SK-N-SH (cell line): ENCODE measurements around the gene ALKBH6.

Source experiments
- EP300 ChIP-seq, 2 experiments: IDR thresholded peaks; 2 replicates each; pipeline versions ENCODE4 v1.4.0 to v1.6.1; 2012; ENCODE audit warnings: borderline replicate concordance in 1 of 2, low read depth in 1 of 2, low read length in 1 of 2
- MEF2A ChIP-seq: IDR thresholded peaks from 2 replicates; pipeline ENCODE4 v1.4.0; 2012; ENCODE audit warnings: low read depth, borderline replicate concordance
- MXI1 ChIP-seq: IDR thresholded peaks from 2 replicates; pipeline ENCODE4 v1.6.1; 2012; ENCODE audit warnings: mild to moderate bottlenecking, low read depth, low read length, improper control_type of control experiment
- NRF1 ChIP-seq: IDR thresholded peaks from 2 replicates; pipeline ENCODE4 v1.6.1; 2012; ENCODE audit warnings: low read depth, mild to moderate bottlenecking, low read length
- POLR2AphosphoS5 ChIP-seq: IDR thresholded peaks from 2 replicates; pipeline ENCODE4 v1.6.1; 2012; ENCODE audit warnings: low read depth, low read length
- RCOR1 ChIP-seq: fragments of 150-350 bp; IDR thresholded peaks from 2 replicates; pipeline ENCODE4 v1.6.1; 2017; ENCODE audit warnings: antibody characterized with exemption, low read length
- RFX5 ChIP-seq: IDR thresholded peaks from 2 replicates; pipeline ENCODE4 v1.6.1; 2012; ENCODE audit warnings: mild to moderate bottlenecking, improper control_type of control experiment, low read length
- TEAD4 ChIP-seq: IDR thresholded peaks from 2 replicates; pipeline ENCODE4 v1.4.0; 2012; ENCODE audit warnings: mild to moderate bottlenecking, borderline replicate concordance; ENCODE audit not compliant: insufficient read depth
- TF ChIP-seq, protein P1 (sequence below): IDR thresholded peaks from 2 replicates; pipeline ENCODE4 v1.4.0; 2012; ENCODE audit warnings: low read depth
- TF ChIP-seq, protein P2 (sequence below): fragments of 200-600 bp; sonication (generic); IDR thresholded peaks from 2 replicates; pipeline ENCODE4 v1.6.1; 2017; ENCODE audit warnings: antibody characterized with exemption, mild to moderate bottlenecking, moderate library complexity
- TF ChIP-seq, protein P3 (sequence below): fragments of 150-350 bp; IDR thresholded peaks from 2 replicates; pipeline ENCODE4 v1.6.1; 2017; ENCODE audit warnings: antibody characterized with exemption, low read length, low read depth, borderline replicate concordance

- TF ChIP-seq, protein P1, sequence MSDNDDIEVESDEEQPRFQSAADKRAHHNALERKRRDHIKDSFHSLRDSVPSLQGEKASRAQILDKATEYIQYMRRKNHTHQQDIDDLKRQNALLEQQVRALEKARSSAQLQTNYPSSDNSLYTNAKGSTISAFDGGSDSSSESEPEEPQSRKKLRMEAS: no peak
- TF ChIP-seq TEAD4 (no peak), NRF1 (no peak), MXI1 (no peak), MEF2A (no peak), EP300 (IDR thresholded peaks at IDR 0.05; ENCODE audit: borderline replicate concordance in 1 of 2, low read depth in 1 of 2, low read length in 1 of 2) (no peak), POLR2AphosphoS5 (no peak), RFX5 (no peak), RCOR1 (no peak)
- TF ChIP-seq, protein P2, sequence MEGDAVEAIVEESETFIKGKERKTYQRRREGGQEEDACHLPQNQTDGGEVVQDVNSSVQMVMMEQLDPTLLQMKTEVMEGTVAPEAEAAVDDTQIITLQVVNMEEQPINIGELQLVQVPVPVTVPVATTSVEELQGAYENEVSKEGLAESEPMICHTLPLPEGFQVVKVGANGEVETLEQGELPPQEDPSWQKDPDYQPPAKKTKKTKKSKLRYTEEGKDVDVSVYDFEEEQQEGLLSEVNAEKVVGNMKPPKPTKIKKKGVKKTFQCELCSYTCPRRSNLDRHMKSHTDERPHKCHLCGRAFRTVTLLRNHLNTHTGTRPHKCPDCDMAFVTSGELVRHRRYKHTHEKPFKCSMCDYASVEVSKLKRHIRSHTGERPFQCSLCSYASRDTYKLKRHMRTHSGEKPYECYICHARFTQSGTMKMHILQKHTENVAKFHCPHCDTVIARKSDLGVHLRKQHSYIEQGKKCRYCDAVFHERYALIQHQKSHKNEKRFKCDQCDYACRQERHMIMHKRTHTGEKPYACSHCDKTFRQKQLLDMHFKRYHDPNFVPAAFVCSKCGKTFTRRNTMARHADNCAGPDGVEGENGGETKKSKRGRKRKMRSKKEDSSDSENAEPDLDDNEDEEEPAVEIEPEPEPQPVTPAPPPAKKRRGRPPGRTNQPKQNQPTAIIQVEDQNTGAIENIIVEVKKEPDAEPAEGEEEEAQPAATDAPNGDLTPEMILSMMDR: no peak
- TF ChIP-seq, protein P3, sequence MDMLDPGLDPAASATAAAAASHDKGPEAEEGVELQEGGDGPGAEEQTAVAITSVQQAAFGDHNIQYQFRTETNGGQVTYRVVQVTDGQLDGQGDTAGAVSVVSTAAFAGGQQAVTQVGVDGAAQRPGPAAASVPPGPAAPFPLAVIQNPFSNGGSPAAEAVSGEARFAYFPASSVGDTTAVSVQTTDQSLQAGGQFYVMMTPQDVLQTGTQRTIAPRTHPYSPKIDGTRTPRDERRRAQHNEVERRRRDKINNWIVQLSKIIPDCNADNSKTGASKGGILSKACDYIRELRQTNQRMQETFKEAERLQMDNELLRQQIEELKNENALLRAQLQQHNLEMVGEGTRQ: no peak
Measured at GRCh38 chr19:35990156-35990555, 23.9 kb downstream of the ALKBH6 start.
